NCI-H1417 treated with DMSO at 0.1 percent for 48 hours (cell line): Measurements from ENCODE around the gene SNTB2.
A peak's percentile ranks its signal among the peaks of the same experiment; 100 is the strongest.
"Not testable (repeated sequence)": the region's sequence is repeated elsewhere in the genome, so short reads cannot be mapped to it uniquely, and the experiment has no call there.

Experiments used
- DNase-seq: peaks from one replicate; lab custom pipeline; 2025; lab: John Stamatoyannopoulos, UW

The SNTB2 gene

GRCh38 chr16:69186642-69187445 is at the start of gene SNTB2:
TSS of gene SNTB2 (plus strand) at chr16:69187164. CDS start at chr16:69187167, 3 bp downstream.
- peak; percentile 18 for DNase-seq

- no peak for DNase-seq
Observed at GRCh38 chr16:69138608-69139007, 48.4 kb upstream of the SNTB2 start.

- DNase-seq, result not testable (repeated sequence)
Observed at GRCh38 chr16:69139464-69139863, 47.5 kb upstream of the SNTB2 start.

- no peak for DNase-seq
Observed at GRCh38 chr16:69141014-69141413, 46.0 kb upstream of the SNTB2 start.

- DNase-seq, result no peak
Observed at GRCh38 chr16:69141936-69142335, 45.0 kb upstream of the SNTB2 start.

GRCh38 chr16:69143116-69143515 is 43.8 kb upstream of the SNTB2 start:
- DNase-seq, result no peak

- no peak for DNase-seq
Observed at GRCh38 chr16:69145658-69146057, 41.3 kb upstream of the SNTB2 start.

GRCh38 chr16:69149621-69150020 is 37.3 kb upstream of the SNTB2 start:
- DNase-seq, result not testable (repeated sequence)

GRCh38 chr16:69150146-69150865 is 36.7 kb upstream of the SNTB2 start:
- peak; percentile 15 for DNase-seq

GRCh38 chr16:69157196-69157595 is 29.8 kb upstream of the SNTB2 start:
- no peak for DNase-seq

- no peak for DNase-seq
Observed at GRCh38 chr16:69160192-69160591, 26.8 kb upstream of the SNTB2 start.

GRCh38 chr16:69165584-69165983 is 21.4 kb upstream of the SNTB2 start:
- no peak for DNase-seq

- DNase-seq, result no peak
Observed at GRCh38 chr16:69166221-69166833, 20.6 kb upstream of the SNTB2 start.

- DNase-seq, result no peak
Observed at GRCh38 chr16:69166946-69167930, 19.7 kb upstream of the SNTB2 start.

GRCh38 chr16:69169051-69169450 is 17.9 kb upstream of the SNTB2 start:
- DNase-seq, result no peak

- DNase-seq, result no peak
Observed at GRCh38 chr16:69169607-69170352, 17.2 kb upstream of the SNTB2 start.

- DNase-seq, result no peak
Observed at GRCh38 chr16:69171325-69172084, 15.5 kb upstream of the SNTB2 start.

GRCh38 chr16:69176033-69176800 is 10.7 kb upstream of the SNTB2 start:
- no peak for DNase-seq

GRCh38 chr16:69179328-69180010 is 7.5 kb upstream of the SNTB2 start:
- no peak for DNase-seq
